Esophagus mucosa (tissue), 1 donor: ENCODE measurements around the gene RNF113A. TPM values are rescaled to one million over a fixed set of nuclear protein-coding genes. Genes with fewer than 3 reads are reported as not detected.
"Not testable (repeated sequence)": the region's sequence is repeated elsewhere in the genome, so short reads cannot be mapped to it uniquely, and the experiment has no call there.

Experiments
- ATAC-seq: fragments of 200-7000 bp; cut with Tn5 transposase; one replicate; pipeline ENCODE4 v1.9.1; 2020
- total RNA-seq: library from RNA; stranded (reverse); gene quantifications from one replicate; pipeline ENCODE4 v1.2.4, GENCODE V29; 2023
- donor health status: DM: yes; HTN: yes; CAD: no.

Gene RNF113A
- 8.2 TPM for total RNA-seq

- peak; percentile 97 for ATAC-seq
Observed at GRCh38 chrX:119871599-119872395, at the start of gene RNF113A, which contains the start of gene NDUFA1. Gene RNF113A, minus strand, starts transcription at chrX:119871733. Its CDS starts 120 bp downstream, at chrX:119871613. Gene NDUFA1, plus strand, starts transcription at chrX:119871832. Its CDS starts 80 bp downstream, at chrX:119871912.

- ATAC-seq: no peak
Observed at GRCh38 chrX:119919835-119920585, 48.5 kb upstream of the RNF113A start.

- no peak for ATAC-seq
Observed at GRCh38 chrX:119917877-119918276, 46.3 kb upstream of the RNF113A start.

GRCh38 chrX:119916310-119916709, 44.8 kb upstream of the RNF113A start:
- ATAC-seq: no peak

GRCh38 chrX:119900976-119901375, 29.4 kb upstream of the RNF113A start:
- ATAC-seq: no peak

- ATAC-seq: peak; percentile 31
Observed at GRCh38 chrX:119899125-119899524, 27.6 kb upstream of the RNF113A start.

- no peak for ATAC-seq
Observed at GRCh38 chrX:119895843-119896326, 24.4 kb upstream of the RNF113A start, which contains the start of gene AKAP14. Gene AKAP14, plus strand, starts transcription at chrX:119895893. Its CDS starts 7,331 bp downstream, at chrX:119903224.

- not testable (repeated sequence) for ATAC-seq
Observed at GRCh38 chrX:119891961-119892692, 20.6 kb upstream of the RNF113A start.

- ATAC-seq: not testable (repeated sequence)
Observed at GRCh38 chrX:119890626-119891025, 19.1 kb upstream of the RNF113A start.

GRCh38 chrX:119887721-119888425, 16.3 kb upstream of the RNF113A start:
- peak; percentile 79 for ATAC-seq

- ATAC-seq: no peak
Observed at GRCh38 chrX:119885554-119886428, 14.3 kb upstream of the RNF113A start.

GRCh38 chrX:119880552-119881437, 9.3 kb upstream of the RNF113A start:
- ATAC-seq: peak; percentile 85

GRCh38 chrX:119880076-119880475, 8.5 kb upstream of the RNF113A start:
- peak; percentile 37 for ATAC-seq

- no peak for ATAC-seq
Observed at GRCh38 chrX:119878740-119879139, 7.2 kb upstream of the RNF113A start.

GRCh38 chrX:119871245-119871598, 311 bp downstream of the RNF113A start:
- peak; percentile 33 for ATAC-seq

- ATAC-seq: peak; percentile 34
Observed at GRCh38 chrX:119870626-119871131, 854 bp downstream of the RNF113A start.

- ATAC-seq: no peak
Observed at GRCh38 chrX:119853444-119853843, 18.1 kb downstream of the RNF113A start.

- ATAC-seq: peak; percentile 98
Observed at GRCh38 chrX:119852382-119853353, 18.9 kb downstream of the RNF113A start, which contains the start of gene UPF3B. Gene UPF3B, minus strand, starts transcription at chrX:119852963. Its CDS starts 35 bp downstream, at chrX:119852928.
